Measurements from ENCODE around the gene ARL6IP5. TPM values are rescaled to one million over a fixed set of nuclear protein-coding genes. Genes with fewer than 3 reads are reported as not detected.

Gene ARL6IP5
- total RNA-seq, 1 donor from 2014 or later = 68.5 TPM

DNA sequence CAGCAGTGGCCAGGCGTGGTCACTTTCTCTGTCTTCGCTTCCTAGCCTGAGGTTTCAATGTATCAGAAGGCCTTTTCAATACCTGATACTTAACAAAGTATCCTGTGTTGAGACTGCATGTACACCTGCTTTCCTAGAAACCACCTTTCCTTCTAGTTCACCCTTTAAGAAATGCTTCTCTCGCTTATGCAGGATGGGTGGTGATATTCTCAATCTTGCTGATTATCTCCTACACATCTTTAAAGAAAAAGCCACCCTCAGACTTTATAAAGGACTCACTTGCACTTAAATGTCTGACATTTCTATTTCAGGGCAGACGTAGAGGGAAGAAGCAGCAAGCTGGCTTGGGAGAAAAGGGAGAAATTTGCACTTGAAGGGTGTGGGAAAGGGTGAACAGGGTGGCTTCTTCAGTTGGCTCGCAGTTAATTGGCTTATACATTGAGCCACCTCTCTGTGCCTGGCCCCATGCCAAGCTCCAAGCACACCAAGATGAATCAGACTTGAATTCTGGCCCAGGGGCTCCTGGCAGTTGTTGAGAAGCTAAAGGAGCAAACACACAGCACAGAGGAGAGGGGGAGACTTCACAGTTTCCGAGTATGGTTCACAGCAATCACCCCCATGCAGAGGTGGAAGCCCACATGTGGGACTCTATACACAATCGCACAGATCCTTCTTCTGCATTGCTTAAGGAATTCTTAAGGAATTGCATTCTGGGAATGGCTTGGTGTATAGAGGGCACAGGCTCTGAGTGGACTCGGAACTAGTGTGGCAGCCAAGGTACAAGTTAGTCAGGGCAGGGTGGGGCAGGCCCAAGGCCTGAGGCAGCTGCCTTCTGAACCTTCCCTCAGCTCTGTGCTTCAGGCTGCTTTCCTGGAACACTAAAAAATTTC is 1.3 kb downstream of the ARL6IP5 start:
- peak in 1 of 2 donors; percentile 38 for DNase-seq (ENCODE audit: low spot score in 2 of 2)
- FAIRE-seq = no peak

DNA sequence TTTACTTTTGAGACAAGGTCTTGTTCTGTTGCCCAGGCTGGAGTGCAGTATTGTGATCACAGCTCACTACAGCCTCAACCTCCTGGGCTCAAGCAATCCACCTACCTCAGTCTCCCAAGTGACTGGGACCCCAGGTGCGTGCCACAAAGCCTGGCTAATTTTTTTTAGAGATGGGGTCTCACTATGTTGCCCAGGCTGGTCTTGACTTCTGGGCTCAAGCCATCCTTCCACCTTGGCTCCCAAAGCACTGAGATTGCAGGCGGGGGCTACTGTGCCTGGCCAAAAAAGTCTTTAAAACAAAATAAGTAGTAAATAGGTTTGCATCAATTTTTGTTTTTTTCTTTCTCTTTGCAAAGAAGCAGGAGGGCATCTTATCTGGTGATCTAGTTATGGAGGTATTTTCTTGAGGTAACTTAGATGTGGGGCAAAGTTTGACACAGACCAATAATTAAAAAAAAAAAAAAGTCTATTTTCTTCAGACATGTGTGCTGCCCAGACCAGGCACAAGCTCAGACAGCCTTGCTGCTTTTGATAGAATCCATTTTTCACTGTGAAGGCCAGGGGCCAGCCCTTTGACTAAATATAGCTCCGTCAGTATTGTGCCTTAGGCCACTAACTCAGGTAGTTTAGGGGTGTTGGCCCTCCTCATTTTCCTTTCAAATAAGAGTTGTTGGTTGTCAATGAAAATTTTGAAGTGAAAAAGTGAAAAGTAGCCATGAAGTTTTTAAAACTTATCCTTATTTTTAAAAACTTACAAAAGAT is 2.5 kb downstream of the ARL6IP5 start:
- DNase-seq (ENCODE audit: low spot score in 2 of 2) = no peak
- FAIRE-seq = no peak

DNA sequence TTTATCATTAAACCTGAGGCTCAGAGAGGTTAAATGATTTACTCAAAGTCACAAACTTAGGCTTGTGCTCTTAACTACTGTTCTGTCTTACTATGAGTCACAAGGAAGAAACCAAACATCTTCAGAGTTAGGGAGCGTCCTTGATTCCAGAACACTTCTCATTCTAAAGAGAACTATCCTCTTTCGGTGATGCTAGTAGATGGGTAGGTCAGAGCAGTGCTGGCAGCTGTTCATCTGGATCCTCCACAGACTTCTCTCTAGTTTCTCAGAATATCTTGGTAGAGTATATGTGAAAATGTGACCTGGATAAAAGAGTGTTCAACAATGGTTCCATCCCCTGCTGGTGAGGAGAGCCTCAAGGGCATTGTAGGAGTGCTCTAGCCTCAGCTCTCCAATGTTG is 3.3 kb downstream of the ARL6IP5 start:
- DNase-seq (ENCODE audit: low spot score in 2 of 2) (no peak), FAIRE-seq (no peak)

DNA sequence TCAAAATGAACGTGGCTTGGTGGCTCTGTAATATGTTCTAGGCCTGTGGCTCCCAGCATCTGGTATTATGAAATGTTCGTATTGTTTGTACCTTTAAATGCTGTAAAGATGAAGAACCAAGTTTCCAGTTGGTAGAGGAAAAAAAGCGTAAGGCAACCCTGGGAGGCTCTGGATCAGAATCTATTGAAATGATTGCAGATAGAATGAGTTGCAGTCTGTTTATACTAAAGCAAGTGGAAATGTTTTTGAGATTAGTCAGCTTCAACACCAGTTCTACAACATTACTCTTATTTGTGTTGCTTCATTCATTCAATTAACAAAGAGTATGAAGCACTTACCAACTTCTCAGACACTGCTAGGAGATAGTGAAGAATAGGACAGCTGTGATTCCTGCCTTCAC is 5.3 kb downstream of the ARL6IP5 start:
- DNase-seq (ENCODE audit: low spot score in 2 of 2) = no peak
- FAIRE-seq = no peak

DNA sequence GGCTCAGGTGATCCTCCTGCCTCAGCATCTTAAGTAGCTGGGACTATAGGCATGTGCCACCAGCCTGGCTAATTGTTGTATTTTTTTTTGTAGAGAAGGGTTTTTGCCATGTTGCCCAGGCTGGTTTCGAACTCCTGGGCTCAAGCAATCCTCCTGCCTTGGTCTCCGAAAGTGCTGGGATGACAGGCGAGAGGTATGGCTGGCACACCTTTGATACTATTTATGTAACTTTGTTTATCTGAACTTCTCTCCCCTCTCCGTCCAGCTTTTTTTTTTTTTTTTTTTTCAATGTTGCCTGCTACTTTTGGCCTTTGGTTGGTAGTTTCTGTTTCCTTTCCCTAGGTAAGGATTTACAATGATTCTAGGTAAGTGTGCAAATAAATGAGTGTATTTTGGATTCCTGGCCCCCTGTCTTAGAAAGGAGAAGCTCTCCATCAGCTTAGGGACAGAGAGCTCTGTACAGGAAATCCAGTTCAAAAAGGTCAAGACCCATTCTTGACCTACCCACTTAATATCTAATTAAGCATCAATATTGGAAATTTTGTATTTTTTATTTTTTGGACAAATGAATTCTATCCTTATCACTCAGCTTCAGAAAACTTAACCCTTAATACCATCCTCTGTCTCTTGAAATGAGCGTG is 6.8 kb downstream of the ARL6IP5 start:
- FAIRE-seq (no peak), DNase-seq (ENCODE audit: low spot score in 2 of 2) (no peak)

DNA sequence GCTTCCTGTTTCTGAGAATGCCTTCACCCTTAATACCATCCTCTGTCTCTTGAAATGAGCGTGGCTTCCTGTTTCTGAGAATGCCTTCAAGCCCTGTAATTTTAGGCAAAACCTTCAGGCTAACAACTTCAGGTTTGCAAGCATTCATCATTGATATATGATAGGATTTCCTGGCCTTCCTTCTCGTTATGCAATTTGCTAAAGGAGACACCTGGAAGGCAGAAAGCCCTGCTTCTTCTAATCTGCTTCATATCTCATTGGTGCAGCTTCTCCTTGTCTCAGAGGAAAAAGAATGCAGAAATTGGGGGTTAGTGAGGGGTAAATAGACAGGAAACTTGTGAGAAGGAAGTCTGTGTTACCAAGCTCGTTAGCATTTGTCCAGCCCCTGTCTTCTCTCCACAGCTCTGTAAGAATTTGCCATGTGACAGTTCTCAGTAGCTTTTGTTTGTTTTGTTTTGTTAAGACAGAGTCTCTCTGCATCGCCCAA is 7.3 kb downstream of the ARL6IP5 start:
- DNase-seq (ENCODE audit: low spot score in 2 of 2) (no peak), FAIRE-seq (no peak)

DNA sequence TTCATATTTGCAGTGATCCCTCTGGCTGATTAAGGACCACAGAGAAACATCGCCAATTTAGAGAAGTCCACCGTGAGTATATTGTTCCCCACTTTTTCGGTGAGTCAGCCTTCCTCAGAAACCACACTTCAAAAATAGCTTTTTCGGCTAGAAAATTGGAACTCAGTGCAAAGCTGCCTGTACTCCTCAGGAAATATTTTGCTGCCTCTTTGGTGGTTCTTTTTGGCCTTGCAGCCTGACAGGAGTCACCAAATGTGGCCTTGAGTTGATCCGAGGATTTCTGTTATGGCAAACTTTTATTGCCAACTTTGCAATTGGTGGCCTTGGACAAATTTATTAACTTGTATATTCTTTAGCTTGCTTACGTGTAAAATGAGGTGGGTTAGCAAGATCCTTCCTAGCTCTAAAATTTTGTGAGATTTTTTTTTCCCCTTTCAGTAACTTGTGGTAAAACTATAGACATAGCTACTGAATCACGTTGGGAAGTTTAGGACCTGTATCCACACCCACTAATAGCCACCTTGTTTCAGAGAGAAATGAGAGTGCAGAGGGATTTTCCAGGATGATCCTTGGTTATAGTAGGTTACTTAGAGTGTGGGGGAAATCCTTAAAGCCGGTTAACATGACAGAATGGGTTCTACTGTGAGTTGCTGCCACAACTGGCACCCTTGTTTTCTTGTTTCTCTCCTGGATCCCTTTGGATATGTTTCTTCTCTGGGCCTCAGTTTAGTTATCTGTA is 9.9 kb downstream of the ARL6IP5 start:
- DNase-seq (ENCODE audit: low spot score in 2 of 2) (peak in 1 of 2 donors; percentile 28), FAIRE-seq (no peak)

DNA sequence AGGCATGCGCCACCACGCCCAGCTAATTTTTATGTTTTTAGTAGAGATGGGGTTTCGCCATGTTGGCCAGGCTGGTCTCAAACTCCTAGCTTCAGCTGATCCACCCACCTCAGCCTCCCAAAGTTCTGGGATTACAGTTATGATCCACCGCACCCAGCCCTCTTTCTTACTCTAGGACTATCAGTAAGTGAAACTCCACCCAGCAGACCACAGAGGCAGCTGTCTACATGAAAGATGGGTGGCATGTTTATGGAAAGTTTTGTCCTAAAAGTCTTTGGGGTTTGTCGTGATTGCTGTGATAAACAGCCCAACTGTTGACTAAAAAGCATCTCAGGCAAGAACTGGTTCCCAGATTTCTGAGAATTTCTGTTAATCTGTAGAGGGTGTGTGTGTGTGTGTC is 10.9 kb downstream of the ARL6IP5 start:
- no peak for FAIRE-seq
- no peak for DNase-seq (ENCODE audit: low spot score in 2 of 2)

DNA sequence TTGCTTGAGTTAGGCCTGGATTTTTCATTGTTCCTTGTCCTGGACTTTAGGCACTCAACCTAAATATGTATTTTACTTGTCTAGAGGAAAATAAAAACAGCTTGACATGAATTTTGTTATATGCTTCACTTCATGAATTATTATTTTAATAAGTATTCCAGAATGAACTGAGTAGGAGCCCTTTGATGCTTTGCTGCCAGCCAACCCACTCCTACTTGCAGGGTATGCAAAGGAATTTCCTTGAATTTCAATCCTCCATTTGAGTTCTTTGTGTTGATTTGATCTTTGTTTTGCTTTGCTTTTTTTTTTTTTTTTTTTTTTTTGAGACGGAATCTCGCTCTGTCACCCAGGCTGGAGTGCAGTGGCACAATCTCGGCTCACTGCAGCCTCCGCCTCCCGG is 11.6 kb downstream of the ARL6IP5 start:
- DNase-seq (ENCODE audit: low spot score in 2 of 2) (no peak), FAIRE-seq (no peak)

DNA sequence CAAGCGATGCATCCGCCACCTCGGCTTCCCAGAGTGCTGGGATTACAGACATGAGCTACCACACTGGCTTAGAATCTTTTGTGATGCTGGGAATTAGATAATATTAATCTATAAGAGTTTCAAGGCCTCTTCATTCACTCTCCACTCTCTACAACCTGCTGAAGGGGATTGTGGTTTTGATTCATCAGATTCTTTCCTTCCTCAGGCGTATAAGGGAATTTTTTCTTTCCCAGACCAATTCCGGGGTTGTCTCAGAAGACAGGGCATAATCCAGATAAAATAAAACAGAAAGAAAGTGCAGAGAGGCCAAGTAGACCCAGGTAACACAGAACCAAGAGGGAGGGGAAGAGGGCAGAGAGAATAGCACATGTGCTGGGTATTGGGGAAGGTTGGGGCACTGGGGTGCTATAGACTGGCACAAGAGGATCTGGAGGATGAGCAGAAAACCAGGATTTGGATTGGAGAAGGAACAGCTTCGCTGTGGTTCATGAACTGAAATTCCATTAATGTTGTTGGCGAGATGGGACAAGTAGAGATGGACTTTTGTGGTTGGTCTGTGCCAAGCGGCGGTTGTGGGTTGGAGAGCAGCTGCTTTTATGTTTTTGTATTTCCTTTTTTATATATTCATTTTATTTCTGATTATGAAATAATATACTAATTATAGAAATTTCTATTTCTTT is 12.8 kb downstream of the ARL6IP5 start:
- DNase-seq (ENCODE audit: low spot score in 2 of 2) (no peak), FAIRE-seq (no peak)

DNA sequence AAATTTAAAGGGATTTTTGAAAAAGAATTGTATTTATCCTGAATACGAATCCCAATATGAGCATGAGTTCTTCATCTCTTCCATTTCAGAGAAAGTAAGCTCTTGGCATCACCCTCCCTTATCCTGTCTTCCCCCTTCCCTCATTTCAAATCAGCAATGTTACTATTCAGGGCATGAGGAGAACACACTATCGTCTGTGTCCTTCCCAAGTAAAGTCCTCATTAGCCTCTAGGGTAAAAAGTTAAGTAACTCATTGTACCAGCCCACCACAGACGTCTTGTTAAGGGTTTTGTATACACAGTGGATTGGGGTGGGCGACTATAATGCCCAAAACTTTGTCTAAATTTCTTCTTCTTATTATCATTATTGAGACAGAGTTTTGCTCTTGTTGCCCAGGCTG is 14.8 kb downstream of the ARL6IP5 start:
- no peak for DNase-seq (ENCODE audit: low spot score in 2 of 2)
- no peak for FAIRE-seq

DNA sequence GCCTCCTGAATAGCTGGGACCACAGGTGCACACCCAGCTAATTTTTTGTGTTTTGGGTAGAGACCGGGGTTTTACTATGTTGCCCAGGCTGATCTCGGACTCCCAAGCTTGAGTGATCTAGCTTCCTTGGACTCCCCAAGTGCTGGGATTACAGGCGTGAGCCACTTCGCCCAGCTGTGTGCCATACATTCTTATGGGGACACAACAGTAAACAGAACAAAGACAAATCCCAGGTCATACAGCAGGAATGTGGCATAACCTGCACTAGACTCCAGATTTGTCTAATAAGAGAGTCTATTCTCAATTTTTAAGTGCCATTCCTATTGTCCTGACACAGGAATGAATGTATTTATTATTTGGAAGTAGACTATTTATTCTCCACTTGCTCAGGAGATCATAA is 17.6 kb downstream of the ARL6IP5 start:
- no peak for FAIRE-seq
- DNase-seq (ENCODE audit: low spot score in 2 of 2) = no peak

DNA sequence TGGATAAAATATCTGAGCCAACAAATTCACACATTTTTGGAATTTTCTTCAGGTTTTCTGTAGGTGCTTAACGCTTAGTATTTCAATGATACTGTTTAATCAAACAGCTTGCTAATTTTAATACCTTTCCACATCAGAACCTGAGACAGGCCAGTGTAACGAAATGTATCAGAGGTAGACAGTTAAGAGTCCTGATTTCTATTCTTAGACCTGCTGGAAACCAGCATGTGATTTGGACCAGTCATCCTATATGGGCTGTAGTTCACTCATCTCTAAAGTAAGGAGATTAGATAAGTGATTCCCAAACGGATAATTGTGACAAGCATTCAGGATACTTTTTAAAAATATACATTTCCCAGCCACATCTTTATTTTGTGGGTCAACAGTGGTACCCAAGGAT is 18.4 kb downstream of the ARL6IP5 start:
- FAIRE-seq (no peak), DNase-seq (ENCODE audit: low spot score in 2 of 2) (no peak)

DNA sequence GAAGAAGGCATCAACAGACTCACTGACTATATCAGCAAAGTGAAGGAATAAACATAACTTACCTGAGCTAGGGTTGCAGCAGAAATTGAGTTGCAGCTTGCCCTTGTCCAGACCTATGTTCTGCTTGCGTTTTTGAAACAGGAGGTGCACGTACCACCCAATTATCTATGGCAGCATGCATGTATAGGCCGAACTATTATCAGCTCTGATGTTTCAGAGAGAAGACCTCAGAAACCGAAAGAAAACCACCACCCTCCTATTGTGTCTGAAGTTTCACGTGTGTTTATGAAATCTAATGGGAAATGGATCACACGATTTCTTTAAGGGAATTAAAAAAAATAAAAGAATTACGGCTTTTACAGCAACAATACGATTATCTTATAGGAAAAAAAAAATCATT is 19.8 kb downstream of the ARL6IP5 start:
- FAIRE-seq = no peak

DNA sequence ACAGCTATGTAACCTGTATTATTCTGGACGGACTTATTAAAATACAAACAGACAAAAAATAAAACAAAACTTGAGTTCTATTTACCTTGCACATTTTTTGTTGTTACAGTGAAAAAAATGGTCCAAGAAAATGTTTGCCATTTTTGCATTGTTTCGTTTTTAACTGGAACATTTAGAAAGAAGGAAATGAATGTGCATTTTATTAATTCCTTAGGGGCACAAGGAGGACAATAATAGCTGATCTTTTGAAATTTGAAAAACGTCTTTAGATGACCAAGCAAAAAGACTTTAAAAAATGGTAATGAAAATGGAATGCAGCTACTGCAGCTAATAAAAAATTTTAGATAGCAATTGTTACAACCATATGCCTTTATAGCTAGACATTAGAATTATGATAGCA is 20.6 kb downstream of the ARL6IP5 start:
- no peak for FAIRE-seq
- DNase-seq (ENCODE audit: low spot score in 2 of 2) = no peak

More for the DNA sequence above, 19.8 kb downstream of the ARL6IP5 start:
- no peak for DNase-seq (ENCODE audit: low spot score in 2 of 2)

DNA sequence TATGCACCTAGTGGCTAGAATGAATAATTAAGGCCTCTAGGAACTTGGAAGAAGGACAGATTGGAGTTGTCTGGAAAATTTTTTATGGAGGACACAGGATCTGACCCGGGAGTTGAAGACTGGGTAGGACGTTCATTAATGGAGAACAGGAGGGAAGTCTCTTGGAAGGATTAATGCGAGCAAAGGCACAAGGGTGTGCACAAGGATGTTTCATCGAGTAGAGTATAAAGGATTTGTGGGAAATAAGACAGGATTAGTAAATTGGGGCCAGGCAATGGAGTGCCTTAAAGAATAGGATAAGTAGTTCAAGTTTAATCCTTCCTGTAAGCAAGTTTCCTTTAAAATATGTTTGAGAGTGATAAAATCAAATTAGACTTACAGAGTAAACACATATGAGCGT is 23.1 kb downstream of the ARL6IP5 start:
- no peak for FAIRE-seq
- DNase-seq (ENCODE audit: low spot score in 2 of 2) = no peak

DNA sequence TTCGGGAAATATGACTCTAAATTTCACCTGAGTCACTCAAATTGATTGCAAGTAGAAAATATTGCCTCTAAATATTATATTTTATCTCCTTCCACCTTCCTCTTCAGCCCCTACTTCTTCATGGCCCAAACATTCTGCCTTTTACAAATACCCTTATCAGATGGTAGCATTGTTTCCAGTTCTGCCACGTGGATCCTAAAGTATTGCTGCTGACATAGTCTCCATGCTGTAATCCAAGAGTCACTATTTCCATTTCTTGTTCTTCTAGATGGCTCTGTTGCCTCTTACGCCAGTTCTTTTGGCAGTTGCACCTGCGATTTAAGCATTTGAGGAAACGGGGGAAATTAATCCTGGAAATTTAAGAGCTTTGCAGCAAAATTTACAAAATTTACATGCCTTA is 24.1 kb downstream of the ARL6IP5 start:
- FAIRE-seq = no peak
- no peak for DNase-seq (ENCODE audit: low spot score in 2 of 2)

DNA sequence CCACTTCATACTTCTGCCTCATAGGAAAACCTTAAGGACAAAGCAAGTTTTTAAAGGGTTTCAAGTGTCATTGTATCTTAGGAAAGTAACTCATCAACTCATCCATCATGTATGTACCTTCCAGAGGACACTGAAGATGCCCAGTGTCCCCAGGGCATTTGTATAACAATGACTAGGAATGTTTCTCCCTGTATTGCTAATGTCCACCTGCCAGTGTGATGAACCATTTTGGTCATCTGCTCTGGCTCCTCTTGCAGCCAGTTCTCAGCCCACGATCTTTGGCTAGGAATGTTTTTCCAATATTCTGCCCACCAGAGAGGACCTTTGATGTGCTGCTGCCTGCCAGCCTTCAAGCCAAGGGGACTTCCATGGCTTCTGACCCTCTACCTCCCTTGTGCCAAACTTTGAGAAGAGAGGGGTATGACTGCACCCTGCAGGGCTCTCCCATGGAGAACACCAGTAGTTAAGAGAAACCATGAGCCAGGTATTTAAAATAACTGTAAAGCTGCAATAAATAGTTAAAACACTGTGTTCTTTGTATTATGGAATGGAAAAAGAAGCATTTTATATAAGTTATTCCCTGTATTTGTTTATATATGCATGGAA is 26.3 kb downstream of the ARL6IP5 start:
- FAIRE-seq (no peak), DNase-seq (ENCODE audit: low spot score in 2 of 2) (no peak)

DNA sequence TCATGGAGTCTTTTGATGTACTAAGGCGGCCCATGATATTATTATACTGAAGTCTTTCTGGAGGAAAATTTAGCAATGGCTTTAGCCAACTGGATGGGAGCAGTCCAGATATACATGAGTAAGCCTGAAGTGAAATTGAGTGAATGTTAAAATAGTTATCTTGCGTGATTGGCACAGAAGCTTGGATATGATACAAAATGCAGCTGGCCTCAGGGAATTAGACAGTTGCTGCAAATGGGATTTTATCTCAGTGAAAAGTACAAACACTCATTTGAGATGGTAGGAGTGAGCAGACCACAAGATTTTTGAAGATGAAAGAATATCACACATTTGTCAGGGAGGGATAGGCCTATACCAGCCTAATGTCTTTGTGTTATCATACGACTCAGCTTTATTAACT is 28.8 kb downstream of the ARL6IP5 start:
- DNase-seq (ENCODE audit: low spot score in 2 of 2) = no peak
- FAIRE-seq = no peak

Measured in frontal cortex (tissue), 4 donors.